Measurements from ENCODE around the gene CTSK. TPM values are rescaled to one million over a fixed set of nuclear protein-coding genes. Genes with fewer than 3 reads are reported as not detected.

Gene CTSK
- total and polyA plus RNA-seq, 2 of the 13 experiments (the other 11 are each of a cell fraction or from before 2014, with no cell fraction given) = 1.4 to 6.3 TPM

GRCh38 chr1:150842964-150843363, 34.9 kb upstream of the CTSK start (continued):
- TF ChIP-seq FIP1L1 (IDR thresholded peaks at IDR 0.05; ENCODE audit: borderline replicate concordance, insufficient read depth, low read depth, low read length) (no peak), SATB2 (CRISPR knock-in tag; IDR thresholded peaks at IDR 0.05) (no peak), MAFF (IDR thresholded peaks at IDR 0.05; ENCODE audit: low read depth, low read length) (no peak)

- Histone ChIP-seq H3K9me3 (ENCODE audit: low read length) (no peaks in the 10 kb centered on the region), H3K27ac (ENCODE audit: extremely low read length, insufficient read depth, low read length) (no peak overlapping the region), H3K79me2 (ENCODE audit: insufficient read depth, low read length) (no peaks in the 10 kb centered on the region), H3K36me3 (replicated peaks in 1 of 2; ENCODE audit: control insufficient read depth in 1 of 2, insufficient read depth in 2 of 2, low read length in 2 of 2) (peaks cover 4 to 19% of the 10 kb centered on the region in 2 experiments; a peak in 3 of 5 replicates), H3K27me3 (ENCODE audit: control insufficient read depth in 1 of 2, insufficient read depth in 2 of 2, low read length in 2 of 2) (no peaks in the 10 kb centered on the region), H3K4me3 (replicated peaks in 1 of 3; ENCODE audit: insufficient read depth in 1 of 3, low read depth in 2 of 3, low read length in 3 of 3) (no peak overlapping the region), H3K9ac (ENCODE audit: insufficient read depth, low read depth, low read length) (no peak overlapping the region), H3K4me2 (ENCODE audit: low read depth, low read length) (no peak overlapping the region), H4K20me1 (ENCODE audit: insufficient read depth, low read length) (no peaks in the 10 kb centered on the region), H3K4me1 (ENCODE audit: insufficient read depth, low read length) (no peaks in the 10 kb centered on the region), H2AFZ (ENCODE audit: low read length) (no peak overlapping the region)
- no TSS peak for BruUV-seq (replicated peaks)
- 98% methylated on average over 2 of the region's 2 CpGs for whole genome bisulfite sequencing (ENCODE audit: low lambda C conversion rate)
- ATAC-seq = no peak
- FAIRE-seq = no peak
- ChIA-PET POLR2A (no interaction called here), CTCF (ENCODE audit: low intra/inter-chr PET ratio, low total read pairs) (no interaction called here)
- DNase-seq (ENCODE audit: low spot score) = no peak
- in situ Hi-C loops (cut with HindIII; ENCODE audit: extremely low pct_ligation_motif_present, low pct_unique_long_range_greater_than_20kb) (no loop called here), intact Hi-C loops (cut with micrococcal nuclease; ENCODE audit: unreplicated experiment) (no loop called here)
- TF ChIP-seq ZFP82 (CRISPR knock-in tag; IDR thresholded peaks at IDR 0.05; ENCODE audit: borderline replicate concordance) (no peak), YY1 (IDR thresholded peaks at IDR 0.05; ENCODE audit: insufficient read depth, insufficient replicate concordance, low read depth, low read length) (no peak), ATF7 (IDR thresholded peaks at IDR 0.05) (no peak), ATF7 (CRISPR knock-in tag; IDR thresholded peaks at IDR 0.05) (no peak), NR3C1 (CRISPR knock-in tag; IDR thresholded peaks at IDR 0.05) (no peak), ZNF335 (CRISPR knock-in tag; IDR thresholded peaks at IDR 0.05) (no peak), ZNF773 (CRISPR knock-in tag; IDR thresholded peaks at IDR 0.05; ENCODE audit: borderline replicate concordance) (no peak), ZBTB39 (CRISPR knock-in tag; IDR thresholded peaks at IDR 0.05) (no peak), CBX1 (IDR thresholded peaks at IDR 0.05; ENCODE audit: low read depth) (no peak), HBP1 (CRISPR knock-in tag; IDR thresholded peaks at IDR 0.05; ENCODE audit: low read depth) (no peak), ATF6 (CRISPR knock-in tag; conservative IDR thresholded peaks at IDR 0.05) (no peak), TAF15 (IDR thresholded peaks at IDR 0.05; ENCODE audit: low read depth, low read length, poor library complexity, severe bottlenecking) (no peak), TRAFD1 (CRISPR knock-in tag; IDR thresholded peaks at IDR 0.05; ENCODE audit: borderline replicate concordance) (no peak)
Measured at GRCh38 chr1:150842343-150842742, 34.3 kb upstream of the CTSK start.

Data from HepG2 (cell line).